HG03439 (cell line): ENCODE measurements around the gene ZBTB7C.

Experiments used
- ATAC-seq: cut with Tn5 transposase; IDR thresholded peaks from one replicate; pipeline ENCODE4 v1.9.1; 2021; ENCODE audit warnings: mild to moderate bottlenecking, moderate library complexity; ENCODE audit not compliant: unreplicated experiment

Gene ZBTB7C

DNA sequence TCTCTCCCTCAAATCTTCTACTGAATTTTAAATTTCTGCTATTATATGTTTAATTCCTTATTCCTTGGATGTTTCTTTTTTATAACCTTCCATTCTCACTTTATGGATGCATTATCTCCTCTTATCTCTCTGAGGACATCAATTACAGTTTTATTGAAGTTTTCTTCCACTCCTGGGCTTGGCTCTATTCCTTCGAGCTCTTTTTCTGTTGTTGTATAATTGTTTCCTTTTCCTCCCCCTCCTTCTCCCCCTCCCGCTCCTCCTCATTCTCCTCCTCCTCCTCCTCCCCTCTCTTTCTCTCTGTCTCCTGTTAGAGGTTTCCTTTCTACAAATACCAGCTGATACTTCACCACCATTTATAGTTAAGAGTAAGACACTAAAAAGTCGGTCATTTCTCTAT is 209.8 kb downstream of the ZBTB7C start:
- ATAC-seq, result no peak

DNA sequence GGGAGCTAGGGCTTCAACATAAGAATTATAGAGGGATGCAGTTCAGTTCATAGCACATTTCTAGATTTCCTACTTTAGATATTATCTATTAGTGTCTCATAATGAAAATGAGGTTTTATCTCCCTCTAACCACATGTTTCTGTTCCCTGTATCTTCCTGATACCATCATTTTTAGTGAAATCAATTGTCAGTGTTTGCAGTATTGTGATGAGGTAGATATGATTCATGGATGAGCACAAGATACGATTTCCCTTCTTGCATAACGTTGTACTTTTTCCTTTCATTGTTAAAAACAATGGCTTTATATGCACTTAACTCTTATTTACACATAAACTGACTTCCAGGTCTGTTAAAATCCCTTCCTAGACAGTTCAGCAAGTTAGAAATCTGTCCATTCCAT is 211.4 kb downstream of the ZBTB7C start:
- ATAC-seq, result no peak

DNA sequence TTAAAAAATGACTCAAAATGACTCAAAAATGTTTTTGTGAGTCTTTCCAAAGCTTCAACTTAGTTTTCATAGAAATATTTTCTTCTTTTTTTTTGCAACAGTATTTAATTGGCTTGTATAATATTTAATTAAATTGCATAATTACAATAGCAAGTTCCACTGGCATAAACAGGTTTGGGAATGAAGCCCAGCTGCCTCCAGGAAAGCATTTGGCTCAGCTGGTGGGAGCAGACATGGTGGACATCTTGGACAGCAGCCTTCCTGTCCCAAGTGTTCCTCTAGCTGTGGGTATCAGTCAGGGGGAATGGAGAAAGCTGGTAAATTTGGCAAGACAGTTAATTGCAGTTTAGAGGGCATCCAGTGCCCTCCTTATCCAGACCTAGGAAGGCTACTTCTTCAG is 213.4 kb downstream of the ZBTB7C start:
- no peak for ATAC-seq

DNA sequence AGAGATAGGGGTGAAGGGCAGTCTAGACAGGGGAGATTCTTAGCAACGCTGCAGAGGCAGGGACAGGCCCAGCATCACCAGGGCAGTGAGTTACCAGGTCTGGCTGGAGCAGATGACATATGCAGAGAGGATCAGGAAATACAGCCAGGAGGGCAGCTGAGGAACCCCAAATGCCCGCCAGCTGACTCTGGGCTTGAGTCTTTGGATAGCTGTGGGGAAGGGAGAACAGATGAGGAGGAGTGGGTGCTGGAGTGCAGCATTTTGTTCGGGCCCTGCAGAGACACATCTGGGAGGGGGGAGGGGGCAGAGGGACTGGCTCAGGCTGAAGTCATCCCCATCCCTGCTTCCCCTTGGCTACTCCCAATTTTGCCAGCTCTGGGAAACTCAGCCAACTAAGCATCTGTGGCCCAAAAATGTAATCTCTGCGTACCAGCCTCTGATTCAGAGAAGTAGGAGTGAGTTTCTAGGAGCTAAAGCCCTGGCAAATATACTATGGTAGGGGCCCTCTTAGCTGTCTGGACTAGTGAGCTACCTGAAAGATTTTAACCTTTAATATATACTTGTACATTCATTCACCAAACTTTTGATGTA is 214.5 kb downstream of the ZBTB7C start:
- no peak for ATAC-seq

DNA sequence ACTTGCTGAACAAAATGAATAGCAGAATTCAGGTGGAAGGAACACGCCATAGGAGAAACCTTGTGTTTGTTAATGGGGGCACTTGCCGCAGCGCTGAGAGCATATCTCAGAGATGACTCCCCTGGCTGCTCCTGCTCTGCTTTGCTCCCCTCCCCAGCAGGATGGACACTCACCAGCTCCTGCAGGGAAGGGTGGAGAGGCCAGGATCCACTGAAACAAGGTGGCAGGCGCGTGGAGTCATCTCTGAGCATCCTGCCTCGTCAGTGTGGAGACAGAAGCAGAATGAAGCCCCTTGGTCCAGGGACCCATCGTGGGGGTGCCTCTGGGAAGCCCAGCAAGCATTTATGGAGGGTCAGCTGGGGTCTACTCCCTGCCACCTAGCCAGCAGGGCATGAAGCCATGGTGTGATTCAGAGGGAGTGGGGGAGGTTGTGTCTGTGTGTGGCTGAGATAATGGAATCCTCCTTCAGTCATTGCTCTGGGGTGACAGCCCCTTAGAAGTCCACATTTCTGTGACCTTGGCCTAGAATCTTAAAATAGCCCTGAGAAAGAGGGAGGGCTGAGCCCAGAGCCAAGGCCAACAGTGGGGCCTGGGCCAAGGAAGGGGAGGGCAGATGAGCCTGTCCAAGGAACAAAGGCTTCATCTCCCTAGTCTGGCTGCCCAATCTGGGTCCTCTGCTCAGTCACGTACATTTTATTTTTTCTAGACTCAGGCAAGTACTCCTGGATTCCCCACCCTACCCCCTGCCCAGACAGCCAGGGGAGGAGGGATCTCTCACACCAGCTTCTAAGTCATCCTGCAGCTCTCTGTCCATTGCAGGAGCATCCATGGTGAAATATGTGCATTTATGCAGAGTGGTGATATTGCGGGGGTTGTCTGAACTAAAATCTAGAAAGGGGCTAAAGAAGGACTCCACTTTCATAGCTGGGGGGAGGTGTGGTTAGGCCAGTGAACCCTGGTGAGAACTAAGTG is 215.4 kb downstream of the ZBTB7C start:
- no peak for ATAC-seq

DNA sequence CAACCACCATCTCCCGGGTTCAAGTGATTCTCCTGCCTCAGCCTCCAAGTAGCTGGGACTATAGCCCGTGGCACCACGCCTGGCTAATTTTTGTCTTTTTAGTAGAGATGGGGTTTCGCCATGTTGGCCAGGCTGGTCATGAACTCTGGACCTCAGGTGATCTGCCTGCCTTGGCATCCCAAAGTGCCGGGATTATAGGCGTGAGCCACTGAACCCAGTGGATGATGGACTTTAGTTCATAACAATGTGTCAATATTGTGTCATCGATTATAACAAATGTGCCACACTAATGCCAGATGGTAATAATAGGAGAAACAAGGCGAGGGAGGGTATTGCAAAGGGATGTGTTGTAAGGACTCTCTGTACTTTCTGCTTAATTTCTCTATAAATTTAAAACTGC is 216.6 kb downstream of the ZBTB7C start:
- no peak for ATAC-seq

DNA sequence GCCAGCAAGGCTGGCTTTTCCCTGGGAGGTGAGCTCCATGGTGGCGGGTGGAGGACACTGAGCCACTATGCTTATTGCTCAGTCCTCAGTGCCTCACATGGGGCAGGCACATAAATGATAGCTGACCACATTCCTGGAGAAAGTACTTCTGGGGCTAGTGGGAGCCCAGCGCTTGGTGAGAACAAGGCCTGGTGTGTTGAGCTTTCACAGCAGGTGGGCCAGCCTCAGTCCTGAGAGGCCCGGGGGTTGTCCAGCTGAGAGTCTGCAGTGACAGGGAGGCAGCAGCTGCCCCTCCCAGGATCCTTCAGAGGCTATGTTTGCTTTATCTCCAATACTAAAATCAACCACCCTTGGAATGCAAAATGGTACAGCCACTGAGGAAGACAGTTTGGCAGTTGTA is 217.7 kb downstream of the ZBTB7C start:
- no peak for ATAC-seq

DNA sequence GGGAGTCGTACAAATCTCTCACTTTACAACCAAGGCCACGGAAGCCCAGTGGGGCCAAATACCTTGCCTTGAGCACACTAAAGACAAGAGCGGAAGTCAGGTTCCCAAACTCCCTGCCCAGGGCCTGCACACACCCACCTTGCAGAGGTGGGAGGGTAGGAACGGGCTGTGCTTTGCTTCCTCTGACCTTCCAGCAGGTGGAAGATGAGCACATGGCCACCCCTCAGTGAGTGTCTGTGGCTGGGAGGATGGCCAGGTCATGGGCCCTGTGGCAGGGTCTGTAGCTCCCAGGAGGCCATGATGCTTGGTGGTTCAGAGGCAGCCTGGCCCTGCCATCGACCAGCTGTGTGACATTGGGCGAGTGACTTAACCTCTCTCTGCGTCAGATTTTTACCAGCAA is 218.2 kb downstream of the ZBTB7C start:
- ATAC-seq, result no peak

DNA sequence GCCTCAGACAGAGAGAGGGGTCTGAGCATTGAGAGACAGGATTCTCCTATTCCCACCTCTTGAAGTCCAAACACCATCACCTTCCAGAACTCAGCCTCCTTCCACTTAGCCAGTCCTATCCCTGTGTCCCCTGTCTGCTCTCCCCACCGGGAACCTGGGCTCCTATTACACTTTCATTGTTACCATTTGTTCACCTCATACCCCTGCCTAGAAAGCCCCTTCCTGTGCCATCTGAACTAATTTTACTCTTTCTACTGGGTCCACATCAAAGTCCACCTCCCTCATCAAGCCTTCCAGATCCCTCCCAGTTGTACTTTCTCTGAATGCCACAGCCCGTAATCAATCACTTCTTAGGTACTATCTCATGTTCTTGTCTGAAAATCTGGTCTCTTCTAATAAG is 220.6 kb downstream of the ZBTB7C start:
- no peak for ATAC-seq

DNA sequence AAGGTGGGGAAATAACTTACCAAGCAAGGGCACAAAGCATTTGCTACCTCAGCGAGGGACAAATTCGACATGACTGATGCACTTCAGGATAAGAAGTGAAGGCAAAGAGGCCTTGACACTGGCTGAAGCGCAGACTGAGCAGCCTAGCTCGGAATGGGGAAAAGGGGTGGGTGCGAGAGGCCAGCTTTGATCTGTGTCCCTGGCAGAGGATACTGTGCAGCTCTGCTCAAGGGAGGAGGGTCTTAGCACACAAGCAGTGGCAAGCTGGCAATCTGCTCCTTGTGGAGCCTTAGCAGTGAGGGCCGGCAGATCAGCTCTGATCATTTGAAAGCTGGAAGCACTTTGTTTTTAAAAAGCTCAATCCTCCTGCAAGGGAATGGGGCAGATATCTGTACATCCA is 222.3 kb downstream of the ZBTB7C start:
- no peak for ATAC-seq

DNA sequence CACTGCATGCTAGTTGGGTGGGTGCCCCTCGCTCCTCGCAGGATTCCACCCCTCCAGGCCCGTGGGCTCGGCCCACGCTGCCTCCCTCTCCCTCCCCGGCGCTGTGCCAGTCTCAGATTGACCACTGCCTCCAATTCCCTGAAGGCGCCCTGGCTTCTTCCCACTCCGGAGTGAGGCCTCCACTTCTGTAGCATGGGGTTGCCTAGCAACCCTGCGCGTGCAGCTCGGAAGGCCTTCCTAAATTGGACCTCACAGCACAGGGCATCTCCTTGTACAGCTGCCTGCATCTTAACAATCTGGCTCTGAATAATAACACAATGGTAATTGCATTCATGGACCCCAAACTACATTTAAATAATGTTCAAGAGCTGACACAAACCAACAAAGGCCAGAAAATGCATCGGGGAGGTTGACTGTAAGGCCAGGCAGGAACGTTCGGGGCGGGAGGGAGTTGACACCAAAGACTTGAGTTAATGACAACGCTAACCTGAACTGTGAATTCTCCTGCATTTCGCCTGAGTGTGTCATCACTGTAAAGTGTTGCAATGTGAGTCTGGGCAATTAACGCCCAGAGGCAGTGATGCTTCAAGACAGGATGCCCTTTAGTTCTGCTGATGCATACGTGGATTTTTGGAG is 222.9 kb downstream of the ZBTB7C start:
- ATAC-seq, result no peak

DNA sequence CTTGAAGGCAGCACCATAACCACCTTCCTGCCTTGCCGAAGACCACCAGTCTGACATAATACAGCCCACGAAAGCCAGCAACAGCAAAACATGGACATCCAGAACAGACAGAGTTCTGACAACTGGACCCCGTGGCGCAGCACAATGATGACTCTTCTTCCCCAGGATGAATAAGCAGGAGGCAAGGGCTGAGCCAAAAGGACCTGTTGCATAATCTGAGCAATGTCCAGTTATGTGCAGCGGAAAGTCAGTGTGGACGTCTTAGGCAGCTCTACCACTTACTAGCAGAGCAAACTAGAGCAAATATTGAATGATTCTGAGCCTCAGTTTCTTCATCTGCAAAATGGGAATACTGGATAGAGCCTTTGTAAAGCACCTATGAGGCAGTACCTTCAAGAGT is 225.1 kb downstream of the ZBTB7C start:
- ATAC-seq, result no peak

DNA sequence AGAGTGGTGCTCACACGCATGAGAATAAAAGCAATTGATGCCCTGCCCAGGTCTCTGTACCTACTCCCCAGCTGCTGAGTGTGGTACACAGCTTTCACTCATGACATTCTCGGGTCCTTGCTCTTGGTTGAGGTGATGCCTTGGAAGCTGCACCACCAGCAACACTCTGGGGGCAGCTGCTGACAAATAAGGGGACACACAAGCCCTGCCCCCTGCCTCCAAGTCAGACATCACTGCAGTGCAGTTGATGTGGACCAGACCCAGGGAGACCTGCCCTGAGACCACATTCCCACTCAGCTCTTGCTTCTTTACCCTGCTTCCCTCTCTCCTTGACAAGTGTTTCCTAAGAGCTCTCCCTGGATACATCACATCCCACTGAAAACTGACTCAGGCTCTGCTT is 225.6 kb downstream of the ZBTB7C start:
- ATAC-seq, result no peak

DNA sequence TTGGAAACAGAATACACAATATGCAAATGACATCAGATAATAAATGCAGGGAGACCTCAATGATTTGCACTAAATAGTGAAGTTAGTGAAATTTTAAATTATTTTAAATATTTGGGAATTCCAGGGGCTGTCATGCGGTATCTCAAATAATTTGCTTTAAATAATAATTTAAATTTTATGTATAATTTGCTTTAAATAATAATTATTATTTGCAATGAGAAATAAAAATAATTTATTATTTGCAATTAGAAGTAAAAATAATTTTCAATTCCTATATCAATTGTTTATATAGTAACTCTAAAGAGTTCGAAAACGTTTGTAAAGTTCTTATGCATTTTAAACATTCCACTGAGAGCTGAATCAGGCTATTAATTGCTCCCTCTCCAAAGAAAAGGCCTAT is 226.4 kb downstream of the ZBTB7C start:
- no peak for ATAC-seq

DNA sequence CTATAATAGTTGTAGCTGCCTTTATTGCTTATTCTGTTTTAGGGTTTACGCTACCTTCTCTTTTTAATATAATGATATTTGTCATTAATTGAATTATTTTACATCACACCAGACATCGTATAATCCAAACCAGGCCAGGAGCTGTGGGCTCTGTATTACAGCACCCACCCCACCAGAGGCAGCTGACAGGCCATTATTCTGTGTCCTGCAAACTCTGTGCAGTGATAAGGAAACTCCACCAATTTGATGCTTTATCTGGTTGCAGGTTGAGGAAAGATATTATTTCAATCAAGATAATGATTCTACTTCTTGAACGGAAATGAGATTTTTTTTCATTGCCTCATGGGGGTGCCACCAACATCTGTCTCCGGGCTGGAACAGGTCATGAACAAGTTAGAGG is 227.3 kb downstream of the ZBTB7C start:
- ATAC-seq, result no peak

DNA sequence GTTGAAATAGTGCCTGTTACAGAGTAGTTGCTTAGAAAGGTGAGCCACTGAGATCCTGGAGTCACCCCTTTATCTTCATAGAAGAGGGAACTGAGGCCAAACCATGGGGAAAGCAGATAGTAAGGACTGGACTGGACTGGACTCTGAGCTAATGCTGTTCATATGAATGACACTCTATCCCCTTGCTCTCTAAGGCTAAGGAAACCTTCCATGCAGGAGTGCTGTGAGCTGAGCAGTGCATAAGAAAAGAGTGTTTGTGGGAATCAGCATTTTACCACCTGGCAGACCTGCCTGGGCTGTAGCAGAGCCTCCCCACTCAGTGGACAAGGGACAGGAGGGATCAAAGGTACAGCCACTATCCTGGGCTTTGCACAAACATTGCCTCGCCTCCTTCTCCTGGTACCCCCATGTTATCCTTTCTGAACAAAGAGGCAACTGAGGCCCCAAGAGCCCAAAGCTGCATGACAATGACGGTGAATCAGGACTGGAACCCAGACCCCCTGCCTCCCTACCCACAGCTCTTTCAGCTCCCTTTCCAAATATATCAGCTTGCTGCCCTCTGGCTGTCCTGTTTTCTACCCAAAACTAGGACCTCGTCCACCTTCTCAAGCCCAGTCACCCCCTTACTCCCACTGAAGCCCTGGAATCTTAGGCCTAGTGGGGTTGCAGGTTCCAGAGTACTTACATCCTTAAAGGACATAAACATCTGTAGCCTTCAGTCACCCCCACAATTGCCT is 227.9 kb downstream of the ZBTB7C start:
- no peak for ATAC-seq

DNA sequence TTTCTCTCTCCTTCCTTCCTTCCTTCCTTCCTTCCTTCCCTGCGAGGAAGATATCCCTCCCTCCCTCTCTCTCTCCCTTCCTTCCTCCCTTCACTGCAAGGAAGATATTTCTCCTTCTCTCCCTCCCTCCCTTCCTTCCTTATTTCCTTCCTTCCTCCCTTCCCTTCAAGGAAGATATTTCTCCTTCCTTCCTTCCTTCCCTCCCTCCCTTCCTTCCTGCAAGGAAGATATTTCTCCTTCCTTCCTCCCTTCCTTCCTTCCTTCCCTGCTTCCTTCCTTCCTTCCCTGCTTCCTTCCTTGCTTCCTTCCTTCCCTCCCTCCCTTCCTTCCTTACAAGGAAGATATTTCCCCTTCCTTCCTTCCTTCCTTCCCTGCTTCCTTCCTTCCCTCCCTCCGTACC is 229.5 kb downstream of the ZBTB7C start:
- no peak for ATAC-seq

DNA sequence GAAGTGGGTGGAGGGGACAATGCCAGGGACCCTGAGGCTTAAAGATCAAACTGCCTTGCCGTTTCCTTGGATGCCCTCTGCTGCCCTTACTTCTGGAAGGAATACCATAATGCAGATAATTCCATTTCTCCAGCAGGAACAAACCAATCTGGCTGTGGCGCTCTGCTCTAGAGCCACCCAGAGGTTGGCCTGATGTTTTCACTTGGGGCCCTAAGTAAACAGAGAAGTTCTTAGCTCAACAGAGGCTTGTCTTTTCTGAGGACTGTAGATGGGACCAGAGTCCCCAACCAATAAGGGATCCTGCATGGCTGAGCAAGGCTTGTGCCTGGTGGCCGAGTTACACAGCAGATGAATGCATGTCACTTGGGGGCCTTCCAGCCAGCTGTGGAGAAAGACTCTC is 230.2 kb downstream of the ZBTB7C start:
- no peak for ATAC-seq

DNA sequence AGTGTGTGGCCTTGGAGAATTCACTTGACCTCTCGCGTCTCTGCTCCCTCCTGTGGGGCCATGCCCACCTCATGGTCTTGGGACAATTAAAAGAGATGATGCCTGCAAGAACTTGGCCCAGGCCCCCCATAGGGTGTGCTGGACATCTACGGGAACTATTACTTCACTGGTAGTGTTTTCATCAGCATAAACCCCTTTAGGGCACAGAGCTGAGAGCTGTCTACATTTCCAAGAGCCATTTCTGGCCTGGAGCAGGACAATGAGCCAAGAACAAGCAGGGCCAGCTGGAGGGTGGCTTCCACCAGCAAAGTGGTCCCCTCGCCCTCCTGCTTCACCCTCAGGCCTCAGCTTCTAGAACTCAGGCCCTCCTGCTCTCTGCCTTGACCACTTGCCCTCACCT is 232.3 kb downstream of the ZBTB7C start:
- ATAC-seq, result no peak

DNA sequence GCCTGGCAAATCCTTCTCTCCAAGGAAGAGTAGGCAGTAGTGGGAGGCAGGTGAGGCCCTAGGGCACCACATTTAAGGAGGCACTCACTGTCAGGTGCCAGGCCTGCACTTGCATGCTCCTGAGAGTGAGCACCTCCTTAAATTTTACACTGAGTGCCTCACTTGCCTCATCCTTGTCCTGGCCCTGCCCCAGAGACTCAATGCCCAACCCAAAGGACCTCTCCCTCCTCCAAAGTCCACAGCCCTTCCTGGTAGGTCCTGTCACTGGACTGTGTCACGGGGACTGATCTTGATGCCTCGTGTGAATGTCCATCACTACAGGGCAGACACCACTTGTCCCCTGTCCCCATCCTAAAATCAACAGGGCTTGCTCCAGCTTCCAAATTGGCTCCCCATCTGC is 235.6 kb downstream of the ZBTB7C start:
- no peak for ATAC-seq

DNA sequence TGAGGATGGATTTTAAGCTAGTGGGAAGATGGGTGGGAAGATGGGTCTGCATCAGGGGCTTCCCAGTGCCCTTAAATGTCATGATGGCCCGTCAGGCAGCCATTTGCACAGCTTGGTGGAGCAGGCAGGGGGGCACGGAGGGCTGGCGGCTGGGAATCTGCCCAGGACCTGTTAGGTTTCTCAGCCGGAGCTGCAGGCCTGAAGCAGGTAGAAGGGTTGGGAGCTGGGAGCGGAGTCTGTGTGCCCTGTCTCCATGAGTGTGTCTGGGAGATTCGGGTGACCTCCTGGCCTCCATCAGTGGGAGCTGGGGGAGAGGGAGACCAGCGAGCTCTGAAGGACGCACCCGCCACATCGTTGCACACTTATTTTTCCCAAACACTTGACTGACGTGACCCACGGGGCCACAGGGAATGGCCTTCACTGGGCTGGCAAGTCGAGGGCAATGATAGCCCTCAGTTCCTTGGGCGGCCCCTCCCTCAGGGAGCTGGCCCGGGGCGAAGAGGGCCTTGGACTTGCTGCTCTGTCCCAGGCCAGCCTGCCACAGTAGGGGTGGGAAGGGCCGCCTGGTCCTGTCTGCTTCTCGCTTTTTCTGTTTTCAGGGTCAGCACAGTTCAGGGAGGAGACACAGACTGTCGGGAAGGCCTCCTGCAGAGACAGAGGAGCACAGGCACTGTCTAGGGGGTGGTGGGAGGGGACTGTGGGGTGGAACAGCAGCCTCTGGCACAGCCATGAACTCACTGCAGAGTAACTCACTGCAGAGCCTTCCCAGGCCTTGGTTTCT is 236.8 kb downstream of the ZBTB7C start:
- ATAC-seq, result no peak
